Astrocyte of the cerebellum (primary cell): ENCODE data around the gene TRIM6.

ENCODE experiments used
- DNase-seq: peaks from one replicate; pipeline ENCODE4 v3.0.0-alpha.2; 2011; ENCODE audit warnings: low read depth
- H3K4me3 ChIP-seq: 2 replicates; pipeline ENCODE4 v1.5.1; 2011; ENCODE audit warnings: mild to moderate bottlenecking, low read depth, low read length, moderate library complexity
- CTCF ChIP-seq: IDR thresholded peaks from 2 replicates; pipeline ENCODE4 v1.5.1; 2012; ENCODE audit warnings: low read length, low read depth, moderate library complexity, mild to moderate bottlenecking; ENCODE audit errors: missing control alignments
- in situ Hi-C: cut with HindIII; loops from 2 replicates; pipeline ENCODE4 v1.10.0; 2017; ENCODE audit warnings: low sequenced_read_pairs

TRIM6 gene

GRCh38 chr11:5603326-5603725 lies 6.9 kb downstream of the TRIM6 start:
- no peak for DNase-seq
- in situ Hi-C loops: loop anchor here (5.0 kb wide), 1 partner anchor 89 kb away; no protein-coding TSS in a partner anchor
- TF ChIP-seq CTCF: no peak
- no peak overlapping the region for H3K4me3 ChIP-seq

GRCh38 chr11:5604896-5605295 lies 8.5 kb downstream of the TRIM6 start:
- DNase-seq: no peak
- H3K4me3 ChIP-seq: no peak overlapping the region
- in situ Hi-C loops: loop anchor here (5.0 kb wide), 1 partner anchor 87 kb away; no protein-coding TSS in a partner anchor
- TF ChIP-seq CTCF: no peak

GRCh38 chr11:5605849-5606248 lies 9.4 kb downstream of the TRIM6 start:
- H3K4me3 ChIP-seq: no peak overlapping the region
- DNase-seq: peak; percentile 80
- TF ChIP-seq CTCF: no peak
- in situ Hi-C loops: no loop called here

- DNase-seq: no peak
- H3K4me3 ChIP-seq: no peak overlapping the region
- no peak for TF ChIP-seq CTCF
- in situ Hi-C loops: no loop called here
Observed at GRCh38 chr11:5608808-5609207, 12.4 kb downstream of the TRIM6 start.

- no peak for DNase-seq
- no peak for TF ChIP-seq CTCF
- in situ Hi-C loops: no loop called here
- H3K4me3 ChIP-seq: no peak overlapping the region
Observed at GRCh38 chr11:5610446-5610845, 14.0 kb downstream of the TRIM6 start.

GRCh38 chr11:5611627-5612026 lies 15.2 kb downstream of the TRIM6 start:
- in situ Hi-C loops: no loop called here
- no peak for TF ChIP-seq CTCF

GRCh38 chr11:5618807-5619206 lies 22.4 kb downstream of the TRIM6 start:
- no peak overlapping the region for H3K4me3 ChIP-seq
- in situ Hi-C loops: no loop called here
- no peak for TF ChIP-seq CTCF
- no peak for DNase-seq

More at GRCh38 chr11:5611627-5612026, 15.2 kb downstream of the TRIM6 start:
- DNase-seq: no peak
- no peak overlapping the region for H3K4me3 ChIP-seq
